PC-9 (cell line): ENCODE results near the gene TICAM2. TPM values are rescaled to one million over a fixed set of nuclear protein-coding genes. Genes with fewer than 3 reads are reported as not detected.

Experiments used
- BruUV-seq: library from RNA; stranded (reverse); fragments of 400-500 nt; replicated peaks from 2 replicates; lab custom pipeline; 2021; lab: Mats Ljungman, UMichigan
- CTCF ChIA-PET: fragments of 300-600 bp; sonication (Branson Sonifier 250); formaldehyde crosslinking; loops from one replicate; lab custom pipeline; 2022; ENCODE audit warnings: antibody characterized with exemption; lab: Charles Lee
- POLR2A ChIA-PET: fragments of 300-600 bp; sonication (Branson Sonifier 250); formaldehyde crosslinking; loops from one replicate; lab custom pipeline; 2022; ENCODE audit warnings: antibody characterized with exemption; ENCODE audit not compliant: unreplicated experiment; lab: Charles Lee
- DNase-seq, 2 experiments: peaks; one replicate each; pipeline versions ENCODE4 v3.0.0 to v3.0.0-alpha.2; 2015 to 2022; ENCODE audit warnings: mixed read lengths in 1 of 2
- H2AFZ ChIP-seq: fragments of 200-600 bp; sonication (generic); 2 replicates; pipeline ENCODE4 v1.8.1; 2017; ENCODE audit warnings: antibody characterized with exemption
- H3F3A ChIP-seq: fragments of 200-600 bp; sonication (generic); 2 replicates; pipeline ENCODE4 v1.8.1; 2017; ENCODE audit warnings: antibody characterized with exemption, mild to moderate bottlenecking, low read depth; ENCODE audit not compliant: insufficient read depth
- H3K27ac ChIP-seq: fragments of 200-600 bp; sonication (generic); 2 replicates; pipeline ENCODE4 v1.6.1; 2016; ENCODE audit warnings: mixed run types
- H3K27me3 ChIP-seq: fragments of 200-600 bp; sonication (generic); 2 replicates; pipeline ENCODE4 v1.6.1; 2016; ENCODE audit warnings: low read depth, mixed run types; ENCODE audit not compliant: insufficient read depth
- H3K36me3 ChIP-seq: fragments of 200-600 bp; sonication (generic); 2 replicates; pipeline ENCODE4 v1.6.1; 2016; ENCODE audit warnings: low read depth, mixed run types
- H3K4me1 ChIP-seq: fragments of 200-600 bp; sonication (generic); replicated peaks from 2 replicates; pipeline ENCODE4 v1.6.1; 2016; ENCODE audit warnings: mixed run types; ENCODE audit not compliant: insufficient read depth
- H3K4me2 ChIP-seq: fragments of 200-600 bp; sonication (generic); 2 replicates; pipeline ENCODE4 v1.6.1; 2017; ENCODE audit warnings: mixed run types
- H3K4me3 ChIP-seq: fragments of 200-600 bp; sonication (generic); 2 replicates; pipeline ENCODE4 v1.6.1; 2016; ENCODE audit warnings: mixed run types
- H3K79me2 ChIP-seq: fragments of 200-600 bp; sonication (generic); 2 replicates; pipeline ENCODE4 v1.6.1; 2017; ENCODE audit warnings: low read depth, mixed run types
- H3K9me2 ChIP-seq: fragments of 200-600 bp; sonication (generic); 2 replicates; pipeline ENCODE4 v1.8.1; 2017; ENCODE audit warnings: mild to moderate bottlenecking; ENCODE audit not compliant: insufficient read depth
- H3K9me3 ChIP-seq: fragments of 200-600 bp; sonication (generic); 2 replicates; pipeline ENCODE4 v1.8.1; 2016; ENCODE audit warnings: low read depth; ENCODE audit not compliant: insufficient read depth
- H4K20me1 ChIP-seq: fragments of 200-600 bp; sonication (generic); 2 replicates; pipeline ENCODE4 v1.8.1; 2017; ENCODE audit not compliant: insufficient read depth
- CTCF ChIP-seq: fragments of 200-600 bp; sonication (generic); conservative IDR thresholded peaks from 2 replicates; pipeline ENCODE4 v1.6.1; 2017; ENCODE audit warnings: mixed run types, antibody characterized with exemption, mild to moderate bottlenecking, moderate library complexity
- EZH2 ChIP-seq: fragments of 200-600 bp; sonication (generic); IDR thresholded peaks from 2 replicates; pipeline ENCODE4 v1.8.0; 2017; ENCODE audit warnings: antibody characterized with exemption, low read depth
- intact Hi-C: fragments of 100-400 bp; cut with micrococcal nuclease; formaldehyde crosslinking; loops from one replicate; pipeline ENCODE4 v1.10.0; 2022; ENCODE audit not compliant: unreplicated experiment
- total RNA-seq: library from RNA; stranded (reverse); gene quantifications from 2 replicates; pipeline ENCODE4 v1.2.3, GENCODE V29; 2021

The TICAM2 gene
- total RNA-seq, 1 experiment from 2014 or later: 1.8 TPM

GRCh38 chr5:115565233-115565632, 37.0 kb downstream of the TICAM2 start:
- Histone ChIP-seq H3F3A (no peaks in the 10 kb centered on the region), H3K4me2 (no peak overlapping the region), H3K36me3 (no peaks in the 10 kb centered on the region), H3K4me3 (no peak overlapping the region), H3K79me2 (no peaks in the 10 kb centered on the region), H3K27ac (no peak overlapping the region), H3K4me1 (no peaks in the 10 kb centered on the region), H3K9me3 (no peaks in the 10 kb centered on the region), H4K20me1 (no peaks in the 10 kb centered on the region), H3K9me2 (no peaks in the 10 kb centered on the region), H3K27me3 (no peaks in the 10 kb centered on the region), H2AFZ (no peak overlapping the region)
- ChIA-PET POLR2A (no interaction called here), CTCF (no interaction called here)
- DNase-seq: no peak
- no TSS peak for BruUV-seq
- intact Hi-C loops: no loop called here
- TF ChIP-seq CTCF: no peak
- TF ChIP-seq EZH2: no peak

GRCh38 chr5:115561176-115561575, 41.1 kb downstream of the TICAM2 start:
- POLR2A ChIA-PET: no interaction called here
- Histone ChIP-seq H3K27ac (no peak overlapping the region), H3F3A (peaks cover 4% of the 10 kb centered on the region; the same call in 1 of the 2 replicates), H4K20me1 (no peaks in the 10 kb centered on the region), H3K4me1 (peaks cover 21% of the 10 kb centered on the region), H3K36me3 (no peaks in the 10 kb centered on the region), H3K9me2 (no peaks in the 10 kb centered on the region), H3K4me3 (no peak overlapping the region), H2AFZ (no peak overlapping the region), H3K9me3 (no peaks in the 10 kb centered on the region), H3K27me3 (no peaks in the 10 kb centered on the region), H3K79me2 (no peaks in the 10 kb centered on the region), H3K4me2 (no peak overlapping the region)
- CTCF ChIA-PET: no interaction called here
- DNase-seq: no peak
- no peak for TF ChIP-seq EZH2
- no peak for TF ChIP-seq CTCF
- intact Hi-C loops: no loop called here
- no TSS peak for BruUV-seq

GRCh38 chr5:115559524-115559923, 42.8 kb downstream of the TICAM2 start:
- peak in 1 of 2 experiments; percentile 62 for DNase-seq
- Histone ChIP-seq H3K79me2 (no peaks in the 10 kb centered on the region), H3K9me2 (no peaks in the 10 kb centered on the region), H4K20me1 (no peaks in the 10 kb centered on the region), H2AFZ (no peak overlapping the region), H3K27me3 (no peaks in the 10 kb centered on the region), H3K4me3 (no peak overlapping the region), H3K9me3 (no peaks in the 10 kb centered on the region; the same call in 1 of the 2 replicates), H3K27ac (no peak overlapping the region), H3F3A (peaks cover 4% of the 10 kb centered on the region; the same call in 1 of the 2 replicates), H3K4me2 (no peak overlapping the region), H3K36me3 (no peaks in the 10 kb centered on the region), H3K4me1 (peaks cover 21% of the 10 kb centered on the region)
- no TSS peak for BruUV-seq
- ChIA-PET POLR2A (no interaction called here), CTCF (no interaction called here)
- TF ChIP-seq EZH2 (no peak), CTCF (no peak)
- intact Hi-C loops: no loop called here
